K562 (cell line): ENCODE results near the gene DBNDD2. TPM values are rescaled to one million over a fixed set of nuclear protein-coding genes. Genes with fewer than 3 reads are reported as not detected.
A peak's percentile ranks its signal among the peaks of the same experiment; 100 is the strongest.

Experiments used
- BRF1 ChIP-seq: IDR thresholded peaks from 3 replicates; pipeline ENCODE4 v1.6.1; 2011; ENCODE audit warnings: borderline replicate concordance, mild to moderate bottlenecking; ENCODE audit not compliant: insufficient read length; ENCODE audit errors: extremely low read depth
- ELF1 ChIP-seq: fragments of 200-800 bp; sonication (Bioruptor generic); IDR thresholded peaks from 2 replicates; pipeline ENCODE4 v1.6.1; 2016; ENCODE audit warnings: missing genetic modification characterization, missing compliant biosample characterization
- ETS1 ChIP-seq: conservative IDR thresholded peaks from 2 replicates; pipeline ENCODE4 v1.6.1; 2011; ENCODE audit warnings: low read depth, mild to moderate bottlenecking, low read length; ENCODE audit not compliant: control insufficient read depth
- ETV6 ChIP-seq, 3 experiments: fragments of 150-350 bp in 1 of 3; sonication (generic) in 1 of 3; formaldehyde crosslinking in 1 of 3; IDR thresholded peaks; 2 replicates each; pipeline versions ENCODE4 v1.6.1 to v1.8.0; 2014 to 2022; ENCODE audit warnings: borderline replicate concordance in 2 of 3, low read depth in 2 of 3, antibody characterized with exemption in 1 of 3, low read length in 1 of 3, mild to moderate bottlenecking in 1 of 3, missing genetic modification reagents in 1 of 3
- GTF2E2 ChIP-seq: fragments of 200-800 bp; sonication (Bioruptor generic); IDR thresholded peaks from 2 replicates; pipeline ENCODE4 v1.6.1; 2016; ENCODE audit warnings: missing genetic modification characterization, missing compliant biosample characterization
- GTF2F1 ChIP-seq: IDR thresholded peaks from 2 replicates; pipeline ENCODE4 v1.6.1; 2011; ENCODE audit warnings: low read depth, low read length, improper control_type of control experiment
- KLF6 ChIP-seq: fragments of 250-450 bp; sonication (Bioruptor Pico); IDR thresholded peaks from 2 replicates; pipeline ENCODE4 v1.4.0; 2020; ENCODE audit warnings: mild to moderate bottlenecking, moderate library complexity, borderline replicate concordance
- MCM2 ChIP-seq: fragments of 450-650 bp; IDR thresholded peaks from 2 replicates; pipeline ENCODE4 v1.6.1; 2017; ENCODE audit warnings: low read depth, mild to moderate bottlenecking
- PCBP2 ChIP-seq: fragments of 200-400 bp; formaldehyde crosslinking; IDR thresholded peaks from 2 replicates; pipeline ENCODE4 v1.6.1; 2018; ENCODE audit warnings: low read length, low read depth, mild to moderate bottlenecking, moderate library complexity; ENCODE audit not compliant: poor library complexity, severe bottlenecking
- PHF21A ChIP-seq: fragments of 450-650 bp; IDR thresholded peaks from 2 replicates; pipeline ENCODE4 v1.6.1; 2017; ENCODE audit warnings: low read depth, borderline replicate concordance
- RBM14 ChIP-seq: fragments of 200-400 bp; formaldehyde crosslinking; IDR thresholded peaks from 2 replicates; pipeline ENCODE4 v1.6.1; 2018; ENCODE audit warnings: low read depth, mild to moderate bottlenecking, low read length, moderate library complexity, borderline replicate concordance; ENCODE audit not compliant: insufficient read depth
- RBM22 ChIP-seq: fragments of 200-400 bp; formaldehyde crosslinking; IDR thresholded peaks from 2 replicates; pipeline ENCODE4 v1.6.1; 2018; ENCODE audit warnings: low read length, low read depth; ENCODE audit not compliant: poor library complexity, severe bottlenecking
- RCOR1 ChIP-seq, 2 experiments: IDR thresholded peaks; 2 replicates each; pipeline ENCODE4 v1.6.1; 2012; ENCODE audit warnings: low read depth in 2 of 2, low read length in 2 of 2, borderline replicate concordance in 1 of 2, improper control_type of control experiment in 1 of 2
- RUNX1 ChIP-seq: sonication (generic); IDR thresholded peaks from 2 replicates; pipeline ENCODE4 v1.6.1; 2016; ENCODE audit warnings: antibody characterized with exemption, low read depth
- SMARCA5 ChIP-seq: fragments of 450-650 bp; IDR thresholded peaks from 2 replicates; pipeline ENCODE4 v1.6.1; 2016
- SRSF3 ChIP-seq: fragments of 200-400 bp; formaldehyde crosslinking; IDR thresholded peaks from 2 replicates; pipeline ENCODE4 v1.6.1; 2016; ENCODE audit warnings: mild to moderate bottlenecking, low read length, moderate library complexity; ENCODE audit not compliant: insufficient read depth
- TBP ChIP-seq: optimal IDR thresholded peaks from 2 replicates; pipeline ENCODE3; 2011; ENCODE audit warnings: low read depth, low read length, improper control_type of control experiment
- TCF15 ChIP-seq: fragments of 250-450 bp; sonication (Bioruptor Pico); IDR thresholded peaks from 2 replicates; pipeline ENCODE4 v1.8.0; 2022; ENCODE audit warnings: moderate library complexity, mild to moderate bottlenecking, inconsistent platforms
- TCFL5 ChIP-seq: fragments of 250-450 bp; sonication (Bioruptor Pico); conservative IDR thresholded peaks from 2 replicates; pipeline ENCODE4 v1.6.1; 2021; ENCODE audit warnings: mild to moderate bottlenecking, moderate library complexity, matching md5 sums
- TGIF2 ChIP-seq: sonication (generic); formaldehyde crosslinking; IDR thresholded peaks from 2 replicates; pipeline ENCODE4 v1.8.1; 2022; ENCODE audit warnings: mild to moderate bottlenecking, missing genetic modification reagents, moderate library complexity
- XRCC4 ChIP-seq: IDR thresholded peaks from one replicate; pipeline ENCODE4 v1.6.1; 2011; ENCODE audit not compliant: insufficient read depth, insufficient read length; ENCODE audit errors: extremely low read depth
- ZEB2 ChIP-seq: fragments of 450-650 bp; IDR thresholded peaks from 2 replicates; pipeline ENCODE4 v1.6.1; 2016
- ZNF124 ChIP-seq: sonication (generic); formaldehyde crosslinking; IDR thresholded peaks from 2 replicates; pipeline ENCODE4 v1.8.1; 2022; ENCODE audit warnings: missing genetic modification reagents
- polyA plus RNA-seq, 8 experiments: library from polyadenylated mRNA; depleted of rRNA in 4 of 8; stranded (reverse) in 5 of 8; unstranded in 3 of 8; fragments of >200 nt; fragmentation: Nextera tagmentation in 2 of 8; fragmentation: Illumina TruSeq in 1 of 8; extraction: Ambion mirVana in 2 of 8; extraction: Trizol in 1 of 8; gene quantifications; 2 replicates each; pipeline versions ENCODE4 v1.2.1 to v1.2.3, GENCODE V29; 2011 to 2014; ENCODE audit warnings: inconsistent platforms in 1 of 8, missing spikeins in 1 of 8
- total RNA-seq, 7 experiments: library from RNA; depleted of rRNA in 6 of 7; stranded (reverse); fragments of >200 nt in 6 of 7; fragmentation: Illumina TruSeq in 2 of 7; extraction: Trizol in 2 of 7; gene quantifications; 2 replicates each; pipeline versions ENCODE4 v1.2.1 to v1.2.3, GENCODE V29; 2011 to 2021; ENCODE audit warnings: low replicate concordance in 1 of 7
- TF ChIP-seq, protein P1 (sequence below): fragments of 450-650 bp; formaldehyde crosslinking; IDR thresholded peaks from 2 replicates; pipeline ENCODE4 v1.4.0; 2020; ENCODE audit warnings: mild to moderate bottlenecking, moderate library complexity

Gene DBNDD2
- total and polyA plus RNA-seq, 9 of the 15 experiments (the other 6 are each of a cell fraction or from before 2014, with no cell fraction given) = 12.8 to 64.0 (median 35.8) TPM

DNA sequence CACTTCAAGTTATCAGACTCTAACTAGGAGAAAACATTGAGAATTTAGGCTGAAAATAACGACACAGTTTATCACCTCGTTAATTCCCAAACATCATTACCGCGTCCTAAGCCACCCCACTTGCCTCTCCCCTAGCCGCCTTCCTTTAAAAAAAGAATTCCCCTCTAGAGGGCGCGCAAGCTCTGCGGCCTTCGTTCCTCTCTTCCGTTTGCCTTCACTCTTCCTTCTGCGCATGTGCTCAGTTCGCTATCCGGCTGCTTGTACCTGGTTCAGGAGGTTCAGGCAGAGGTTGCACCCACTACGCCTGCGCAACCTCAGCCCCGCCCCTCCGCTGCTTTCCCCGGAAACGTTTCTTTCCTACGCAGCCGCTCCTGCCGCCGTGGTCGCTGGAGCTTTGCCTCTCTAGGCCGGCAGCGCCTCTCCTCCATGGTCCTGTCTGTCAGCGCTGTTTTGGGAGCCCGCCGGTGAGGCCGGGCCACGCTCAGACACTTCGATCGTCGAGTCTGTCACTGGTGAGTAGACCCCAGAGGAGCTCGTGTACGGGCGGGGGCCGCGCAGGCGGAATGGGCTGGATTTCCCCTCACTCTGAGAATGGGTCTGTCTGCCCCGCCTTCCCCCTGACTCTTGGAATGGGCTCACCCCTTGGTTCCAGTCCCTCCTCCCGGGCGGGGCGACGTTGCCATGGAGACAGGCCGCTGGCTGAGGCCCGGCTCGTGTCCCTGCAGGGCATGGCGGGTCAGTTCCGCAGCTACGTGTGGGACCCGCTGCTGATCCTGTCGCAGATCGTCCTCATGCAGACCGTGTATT lies 45.1 kb upstream of the DBNDD2 start, which contains the start of gene SYS1 (continued):
- no peak for TF ChIP-seq MCM2
- TF ChIP-seq ZNF124 = no peak
- no peak for TF ChIP-seq TGIF2 (CRISPR knock-in tag)
- TF ChIP-seq TCF15 (CRISPR knock-in tag) = no peak
- no peak for TF ChIP-seq RBM14
- TF ChIP-seq RCOR1 (IDR thresholded peaks at IDR 0.05; ENCODE audit: borderline replicate concordance in 1 of 2, low read depth in 2 of 2, low read length in 2 of 2) = no peak; a peak in 1 of 4 replicates
- no peak for TF ChIP-seq XRCC4
- TF ChIP-seq ZEB2 = 0 out of 2 replicates have a peak, but pooled peaks have one; percentile 54
- no peak; the same call in 1 of the 2 replicates for TF ChIP-seq GTF2E2 (tag)
- no peak for TF ChIP-seq TCFL5 (CRISPR knock-in tag)
- peak; percentile 89 for TF ChIP-seq RBM22
- TF ChIP-seq KLF6 (CRISPR knock-in tag) = no peak
- no peak for TF ChIP-seq PCBP2
- peak; percentile 70 for TF ChIP-seq TBP
- TF ChIP-seq, protein P1, sequence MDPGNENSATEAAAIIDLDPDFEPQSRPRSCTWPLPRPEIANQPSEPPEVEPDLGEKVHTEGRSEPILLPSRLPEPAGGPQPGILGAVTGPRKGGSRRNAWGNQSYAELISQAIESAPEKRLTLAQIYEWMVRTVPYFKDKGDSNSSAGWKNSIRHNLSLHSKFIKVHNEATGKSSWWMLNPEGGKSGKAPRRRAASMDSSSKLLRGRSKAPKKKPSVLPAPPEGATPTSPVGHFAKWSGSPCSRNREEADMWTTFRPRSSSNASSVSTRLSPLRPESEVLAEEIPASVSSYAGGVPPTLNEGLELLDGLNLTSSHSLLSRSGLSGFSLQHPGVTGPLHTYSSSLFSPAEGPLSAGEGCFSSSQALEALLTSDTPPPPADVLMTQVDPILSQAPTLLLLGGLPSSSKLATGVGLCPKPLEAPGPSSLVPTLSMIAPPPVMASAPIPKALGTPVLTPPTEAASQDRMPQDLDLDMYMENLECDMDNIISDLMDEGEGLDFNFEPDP (CRISPR knock-in tag) = no peak
- no peak for TF ChIP-seq BRF1
- no peak for TF ChIP-seq ETV6 (IDR thresholded peaks at IDR 0.05; ENCODE audit: borderline replicate concordance in 1 of 2, low read depth in 2 of 2, low read length in 1 of 2)
- no peak for TF ChIP-seq ETV6 (CRISPR knock-in tag; IDR thresholded peaks at IDR 0.05; ENCODE audit: borderline replicate concordance)
- peak; percentile 92 for TF ChIP-seq ELF1 (tag)
- TF ChIP-seq PHF21A = no peak
- no peak for TF ChIP-seq RUNX1
- TF ChIP-seq SRSF3 = no peak
- TF ChIP-seq SMARCA5 = no peak
- no peak for TF ChIP-seq GTF2F1
- peak; percentile 83; the same call in 1 of the 2 replicates for TF ChIP-seq ETS1
